SK-N-SH (cell line): ENCODE results near the gene MPZ.

Experiments used
- CHD2 ChIP-seq: fragments of 150-350 bp; IDR thresholded peaks from 2 replicates; pipeline ENCODE4 v1.6.1; 2018; ENCODE audit warnings: low read length; ENCODE audit not compliant: partially characterized antibody
- FOXJ3 ChIP-seq: sonication (generic); formaldehyde crosslinking; IDR thresholded peaks from 2 replicates; pipeline ENCODE4 v1.5.1; 2020; ENCODE audit warnings: mild to moderate bottlenecking, missing genetic modification reagents
- FOXM1 ChIP-seq: IDR thresholded peaks from 2 replicates; pipeline ENCODE4 v1.4.0; 2012; ENCODE audit warnings: low read depth, mild to moderate bottlenecking
- JUND ChIP-seq: IDR thresholded peaks from 2 replicates; pipeline ENCODE4 v1.4.0; 2012
- REST ChIP-seq: IDR thresholded peaks from 2 replicates; pipeline ENCODE4 v1.6.1; 2012; ENCODE audit warnings: mild to moderate bottlenecking, low read depth, low read length, moderate library complexity
- SIN3A ChIP-seq: IDR thresholded peaks from 2 replicates; pipeline ENCODE4 v1.6.1; 2012; ENCODE audit warnings: low read depth, mild to moderate bottlenecking, low read length, moderate library complexity, borderline replicate concordance
- TAF1 ChIP-seq: IDR thresholded peaks from 2 replicates; pipeline ENCODE4 v1.6.1; 2012; ENCODE audit warnings: low read depth, mild to moderate bottlenecking, low read length, moderate library complexity, borderline replicate concordance
- ZBTB33 ChIP-seq: IDR thresholded peaks from 2 replicates; pipeline ENCODE4 v1.4.0; 2012; ENCODE audit warnings: low read depth, borderline replicate concordance
- TF ChIP-seq, protein P1 (sequence below): fragments of 200-600 bp; sonication (generic); IDR thresholded peaks from 2 replicates; pipeline ENCODE4 v1.6.1; 2017; ENCODE audit warnings: antibody characterized with exemption, mild to moderate bottlenecking, moderate library complexity
- TF ChIP-seq, protein P2 (sequence below): IDR thresholded peaks from 2 replicates; pipeline ENCODE4 v1.4.0; 2012; ENCODE audit warnings: low read depth

DNA sequence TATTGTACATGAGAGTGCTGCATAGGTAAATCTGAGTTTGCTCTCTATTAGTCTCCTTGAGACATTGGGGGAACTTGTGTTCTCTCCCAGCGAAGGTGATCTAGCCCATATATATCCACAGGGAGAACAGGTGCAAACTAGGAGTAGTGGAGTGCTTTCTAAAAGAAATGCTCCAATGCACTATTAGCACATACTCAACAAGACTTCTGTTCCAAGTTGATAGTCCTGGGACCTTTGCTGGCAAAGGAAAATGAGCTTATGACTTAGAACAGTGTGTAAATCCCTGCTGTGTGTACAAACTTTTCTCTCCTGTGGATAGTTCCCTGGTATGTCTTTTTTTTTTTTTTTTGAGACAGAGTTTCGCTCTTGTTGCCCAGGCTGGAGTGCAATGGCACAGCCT is 32.4 kb upstream of the MPZ start:
- TF ChIP-seq, protein P1, sequence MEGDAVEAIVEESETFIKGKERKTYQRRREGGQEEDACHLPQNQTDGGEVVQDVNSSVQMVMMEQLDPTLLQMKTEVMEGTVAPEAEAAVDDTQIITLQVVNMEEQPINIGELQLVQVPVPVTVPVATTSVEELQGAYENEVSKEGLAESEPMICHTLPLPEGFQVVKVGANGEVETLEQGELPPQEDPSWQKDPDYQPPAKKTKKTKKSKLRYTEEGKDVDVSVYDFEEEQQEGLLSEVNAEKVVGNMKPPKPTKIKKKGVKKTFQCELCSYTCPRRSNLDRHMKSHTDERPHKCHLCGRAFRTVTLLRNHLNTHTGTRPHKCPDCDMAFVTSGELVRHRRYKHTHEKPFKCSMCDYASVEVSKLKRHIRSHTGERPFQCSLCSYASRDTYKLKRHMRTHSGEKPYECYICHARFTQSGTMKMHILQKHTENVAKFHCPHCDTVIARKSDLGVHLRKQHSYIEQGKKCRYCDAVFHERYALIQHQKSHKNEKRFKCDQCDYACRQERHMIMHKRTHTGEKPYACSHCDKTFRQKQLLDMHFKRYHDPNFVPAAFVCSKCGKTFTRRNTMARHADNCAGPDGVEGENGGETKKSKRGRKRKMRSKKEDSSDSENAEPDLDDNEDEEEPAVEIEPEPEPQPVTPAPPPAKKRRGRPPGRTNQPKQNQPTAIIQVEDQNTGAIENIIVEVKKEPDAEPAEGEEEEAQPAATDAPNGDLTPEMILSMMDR, result no peak
- TF ChIP-seq JUND (no peak), REST (no peak), ZBTB33 (no peak), SIN3A (no peak), TAF1 (no peak), CHD2 (no peak), FOXM1 (no peak), FOXJ3 (CRISPR knock-in tag) (no peak)
- TF ChIP-seq, protein P2, sequence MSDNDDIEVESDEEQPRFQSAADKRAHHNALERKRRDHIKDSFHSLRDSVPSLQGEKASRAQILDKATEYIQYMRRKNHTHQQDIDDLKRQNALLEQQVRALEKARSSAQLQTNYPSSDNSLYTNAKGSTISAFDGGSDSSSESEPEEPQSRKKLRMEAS, result no peak
